A549 (cell line): ENCODE measurements around the gene GCNT2. TPM values are rescaled to one million over a fixed set of nuclear protein-coding genes. Genes with fewer than 3 reads are reported as not detected.

Source experiments
- ATAC-seq, 2 experiments: fragments of 200-7000 bp in 1 of 2; fragments of >200 bp in 1 of 2; cut with Nextera tagmentation in 1 of 2; cut with Tn5 transposase in 1 of 2; 3 replicates each; pipeline versions ENCODE4 v1.8.0 to v1.9.1; 2018 to 2020; ENCODE audit warnings: mild to moderate bottlenecking in 1 of 2, moderate library complexity in 1 of 2
- CTCF ChIA-PET: fragments of 300-600 bp; sonication (Branson Sonifier 250); formaldehyde crosslinking; extraction: SDS; loops from one replicate; lab custom pipeline; 2021; ENCODE audit warnings: antibody characterized with exemption, inconsistent platforms; lab: Yijun Ruan, JAX
- POLR2A ChIA-PET: fragments of 350-600 bp; formaldehyde crosslinking; extraction: SDS; loops from one replicate; lab custom pipeline; 2021; ENCODE audit warnings: antibody characterized with exemption, inconsistent platforms; lab: Yijun Ruan, JAX
- DNase-seq, 2 experiments: peaks; one replicate each; pipeline versions ENCODE4 v3.0.0 to v3.0.0-alpha.2; 2011 to 2016; ENCODE audit warnings: low read depth in 1 of 2, low spot score in 1 of 2
- FAIRE-seq: peaks from 2 replicates; lab custom pipeline; 2011; peaks lifted over from hg19 to GRCh38; lab: Jason Lieb, UNC
- H3K27ac ChIP-seq, 2 experiments: fragments of >200 bp; sonication (Bioruptor Twin); formaldehyde crosslinking; 3 replicates each; pipeline ENCODE4 v1.5.1; 2016 to 2017
- H3K4me1 ChIP-seq: fragments of >200 bp; sonication (Bioruptor Twin); formaldehyde crosslinking; 3 replicates; pipeline ENCODE4 v1.6.1; 2016
- H3K4me2 ChIP-seq: fragments of >200 bp; sonication (Bioruptor Twin); formaldehyde crosslinking; 3 replicates; pipeline ENCODE4 v1.6.1; 2016
- H3K4me3 ChIP-seq: fragments of >200 bp; sonication (Bioruptor Twin); formaldehyde crosslinking; 3 replicates; pipeline ENCODE4 v1.5.1; 2016
- H3K9me3 ChIP-seq: fragments of >200 bp; sonication (Bioruptor Twin); formaldehyde crosslinking; 3 replicates; pipeline ENCODE4 v1.6.1; 2016
- CBX8 ChIP-seq: fragments of 200-600 bp; sonication (generic); IDR thresholded peaks from 2 replicates; pipeline ENCODE4 v1.6.1; 2016
- CHD4 ChIP-seq: fragments of 200-600 bp; sonication (generic); IDR thresholded peaks from 2 replicates; pipeline ENCODE4 v1.6.1; 2016; ENCODE audit warnings: antibody characterized with exemption, mild to moderate bottlenecking, borderline replicate concordance
- ELK1 ChIP-seq: fragments of 150-350 bp; IDR thresholded peaks from 2 replicates; pipeline ENCODE4 v1.6.1; 2014; ENCODE audit warnings: low read depth, mild to moderate bottlenecking, low read length
- EP300 ChIP-seq, 2 experiments: fragments of >200 bp; sonication (Bioruptor Twin); formaldehyde crosslinking; IDR thresholded peaks; 2 replicates in 1 of 2; 3 replicates in 1 of 2; pipeline ENCODE4 v1.6.1; 2016 to 2017
- FOSB ChIP-seq: fragments of 250-450 bp; sonication (Bioruptor Pico); IDR thresholded peaks from 2 replicates; pipeline ENCODE4 v1.5.0; 2020; ENCODE audit warnings: mild to moderate bottlenecking, moderate library complexity
- GATA3 ChIP-seq: IDR thresholded peaks from 2 replicates; pipeline ENCODE4 v1.6.1; 2012; ENCODE audit warnings: borderline replicate concordance
- HDAC2 ChIP-seq: fragments of 200-600 bp; sonication (generic); IDR thresholded peaks from 2 replicates; pipeline ENCODE4 v1.6.1; 2016
- HEYL ChIP-seq: fragments of 250-450 bp; sonication (Bioruptor Pico); IDR thresholded peaks from 2 replicates; pipeline ENCODE4 v1.8.0; 2021; ENCODE audit warnings: mild to moderate bottlenecking, moderate library complexity
- HOXB5 ChIP-seq: fragments of 250-450 bp; sonication (Bioruptor Pico); IDR thresholded peaks from 2 replicates; pipeline ENCODE4 v1.5.0; 2020; ENCODE audit warnings: mild to moderate bottlenecking, moderate library complexity
- JUNB ChIP-seq: fragments of >200 bp; sonication (Bioruptor Twin); formaldehyde crosslinking; IDR thresholded peaks from 2 replicates; pipeline ENCODE4 v1.6.1; 2016
- NPAS2 ChIP-seq: fragments of 250-450 bp; sonication (Bioruptor Pico); IDR thresholded peaks from 2 replicates; pipeline ENCODE4 v1.8.0; 2022; ENCODE audit warnings: mild to moderate bottlenecking, moderate library complexity, borderline replicate concordance
- PHF8 ChIP-seq: fragments of 200-600 bp; sonication (generic); IDR thresholded peaks from 2 replicates; pipeline ENCODE4 v1.6.1; 2016; ENCODE audit warnings: low read depth, mild to moderate bottlenecking, antibody characterized with exemption, moderate library complexity, borderline replicate concordance
- POLR2AphosphoS2 ChIP-seq: conservative IDR thresholded peaks from 2 replicates; pipeline ENCODE4 v1.6.1; 2012; ENCODE audit warnings: low read length, improper control_type of control experiment, inconsistent platforms
- RAD21 ChIP-seq, 2 experiments: fragments of >200 bp in 1 of 2; sonication (Bioruptor Twin) in 1 of 2; formaldehyde crosslinking in 1 of 2; IDR thresholded peaks in 1 of 2; conservative IDR thresholded peaks in 1 of 2; 2 replicates in 1 of 2; 3 replicates in 1 of 2; pipeline ENCODE4 v1.6.1; 2012 to 2018; ENCODE audit warnings: inconsistent platforms in 1 of 2
- RNF2 ChIP-seq: fragments of 200-600 bp; sonication (generic); IDR thresholded peaks from 2 replicates; pipeline ENCODE4 v1.6.1; 2016; ENCODE audit warnings: low read depth, mild to moderate bottlenecking, antibody characterized with exemption, moderate library complexity, borderline replicate concordance
- SMC3 ChIP-seq: fragments of >200 bp; sonication (Bioruptor Twin); formaldehyde crosslinking; IDR thresholded peaks from 3 replicates; pipeline ENCODE4 v1.6.1; 2018; ENCODE audit warnings: inconsistent platforms
- SREBF2 ChIP-seq: fragments of 450-650 bp; IDR thresholded peaks from 2 replicates; pipeline ENCODE4 v1.6.1; 2014; ENCODE audit warnings: mild to moderate bottlenecking, moderate library complexity
- ZFP36 ChIP-seq: fragments of 450-650 bp; IDR thresholded peaks from 2 replicates; pipeline ENCODE4 v1.6.1; 2014; ENCODE audit warnings: borderline replicate concordance; ENCODE audit not compliant: partially characterized antibody
- WGBS: methylation state at CpG from one replicate; pipeline ENCODE4 v1.1.6; 2017; ENCODE audit errors: missing lambda C conversion rate; 5-methylcytosine and 5-hydroxymethylcytosine counted together
- polyA plus RNA-seq, 4 experiments: library from polyadenylated mRNA; depleted of rRNA in 3 of 4; stranded (reverse); fragments of >200 nt; fragmentation: RNase III in 1 of 4; extraction: RNeasy Plus Mini Kit Qiagen cat#74134 plus additional on column Dnase treatment in 1 of 4; gene quantifications; 2 replicates in 3 of 4; 3 replicates in 1 of 4; pipeline ENCODE4 v1.2.3, GENCODE V29; 2011 to 2017
- TF ChIP-seq, protein P1 (sequence below): IDR thresholded peaks from 2 replicates; pipeline ENCODE4 v1.6.1; 2012
- TF ChIP-seq, protein P2 (sequence below): IDR thresholded peaks from 2 replicates; pipeline ENCODE4 v1.6.1; 2012; ENCODE audit warnings: low read depth, borderline replicate concordance
- TF ChIP-seq, protein P3 (sequence below): fragments of >200 bp; sonication (Bioruptor Twin); formaldehyde crosslinking; IDR thresholded peaks from 2 replicates; pipeline ENCODE4 v1.6.1; 2016
- TF ChIP-seq, protein P4 (sequence below): IDR thresholded peaks from 2 replicates; pipeline ENCODE4 v1.6.1; 2012

GCNT2 gene
- polyA plus RNA-seq, 2 of the 4 experiments (the other 2 are of a cell fraction): 19.4 to 24.3 TPM

DNA sequence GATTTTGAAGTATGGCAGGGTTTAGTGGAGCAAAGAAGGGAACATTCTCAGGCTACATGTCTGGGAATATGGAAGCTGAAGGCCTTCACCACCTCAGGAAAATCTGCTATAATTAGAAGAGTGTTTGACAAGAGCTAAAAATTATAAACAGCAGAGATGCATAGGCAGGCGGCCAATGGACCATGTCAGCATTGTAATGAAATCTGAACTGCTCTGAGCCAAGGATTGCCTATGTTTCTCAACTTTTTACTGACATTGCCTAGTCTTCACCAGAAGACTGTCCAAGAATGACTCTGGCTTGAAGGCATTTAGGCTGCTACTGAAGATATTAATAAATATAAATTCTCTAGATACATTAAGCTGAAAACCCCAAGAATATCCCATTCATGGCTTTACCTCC is 89.1 kb downstream of the GCNT2 start (continued):
- TF ChIP-seq EP300 (IDR thresholded peaks at IDR 0.05): no peak
- TF ChIP-seq ELK1: no peak
- TF ChIP-seq, protein P1, sequence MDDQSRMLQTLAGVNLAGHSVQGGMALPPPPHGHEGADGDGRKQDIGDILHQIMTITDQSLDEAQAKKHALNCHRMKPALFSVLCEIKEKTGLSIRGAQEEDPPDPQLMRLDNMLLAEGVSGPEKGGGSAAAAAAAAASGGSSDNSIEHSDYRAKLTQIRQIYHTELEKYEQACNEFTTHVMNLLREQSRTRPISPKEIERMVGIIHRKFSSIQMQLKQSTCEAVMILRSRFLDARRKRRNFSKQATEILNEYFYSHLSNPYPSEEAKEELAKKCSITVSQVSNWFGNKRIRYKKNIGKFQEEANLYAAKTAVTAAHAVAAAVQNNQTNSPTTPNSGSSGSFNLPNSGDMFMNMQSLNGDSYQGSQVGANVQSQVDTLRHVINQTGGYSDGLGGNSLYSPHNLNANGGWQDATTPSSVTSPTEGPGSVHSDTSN: no peak
- no peak for TF ChIP-seq RNF2
- no peak for TF ChIP-seq HOXB5
- TF ChIP-seq RAD21 (conservative IDR thresholded peaks at IDR 0.05 in 1 of 2, IDR thresholded peaks at IDR 0.05 in 1 of 2): no peak

DNA sequence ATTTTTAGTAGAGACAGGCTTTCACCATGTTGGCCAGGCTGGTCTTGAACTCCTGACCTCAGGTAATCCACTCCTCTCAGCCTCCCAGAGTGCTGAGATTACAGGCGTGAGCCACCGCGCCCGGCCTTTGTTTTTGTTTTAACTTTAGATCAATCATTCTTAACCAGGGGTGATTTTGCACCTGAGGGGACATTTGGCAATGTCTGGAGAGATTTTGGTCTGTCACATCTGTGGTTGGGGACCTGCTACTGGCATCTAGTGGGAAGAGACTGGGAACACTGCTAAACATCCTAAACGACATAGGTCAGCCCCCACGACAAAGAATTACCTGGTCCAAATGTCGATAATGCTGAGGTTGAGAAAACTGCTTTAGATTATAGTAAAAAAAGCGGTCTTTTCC is 91.0 kb downstream of the GCNT2 start:
- 93% methylated on average over 8 of the region's 8 CpGs for WGBS
- no peak overlapping the region for H3K4me3 ChIP-seq
- TF ChIP-seq, protein P1: no peak
- TF ChIP-seq HDAC2: no peak
- TF ChIP-seq, protein P2, sequence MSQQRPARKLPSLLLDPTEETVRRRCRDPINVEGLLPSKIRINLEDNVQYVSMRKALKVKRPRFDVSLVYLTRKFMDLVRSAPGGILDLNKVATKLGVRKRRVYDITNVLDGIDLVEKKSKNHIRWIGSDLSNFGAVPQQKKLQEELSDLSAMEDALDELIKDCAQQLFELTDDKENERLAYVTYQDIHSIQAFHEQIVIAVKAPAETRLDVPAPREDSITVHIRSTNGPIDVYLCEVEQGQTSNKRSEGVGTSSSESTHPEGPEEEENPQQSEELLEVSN: no peak
- TF ChIP-seq CBX8: no peak
- no peak for TF ChIP-seq SMC3
- TF ChIP-seq, protein P3, sequence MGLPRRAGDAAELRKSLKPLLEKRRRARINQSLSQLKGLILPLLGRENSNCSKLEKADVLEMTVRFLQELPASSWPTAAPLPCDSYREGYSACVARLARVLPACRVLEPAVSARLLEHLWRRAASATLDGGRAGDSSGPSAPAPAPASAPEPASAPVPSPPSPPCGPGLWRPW: no peak
- no peak for TF ChIP-seq HEYL (CRISPR knock-in tag)
- TF ChIP-seq, protein P4, sequence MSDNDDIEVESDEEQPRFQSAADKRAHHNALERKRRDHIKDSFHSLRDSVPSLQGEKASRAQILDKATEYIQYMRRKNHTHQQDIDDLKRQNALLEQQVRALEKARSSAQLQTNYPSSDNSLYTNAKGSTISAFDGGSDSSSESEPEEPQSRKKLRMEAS: no peak
- no peak for TF ChIP-seq NPAS2 (CRISPR knock-in tag)
- TF ChIP-seq PHF8: no peak
- no peak for TF ChIP-seq POLR2AphosphoS2
- no peak for TF ChIP-seq ZFP36
- TF ChIP-seq HOXB5: no peak
- TF ChIP-seq SREBF2: no peak
- no peak for TF ChIP-seq JUNB
- TF ChIP-seq FOSB (CRISPR knock-in tag): no peak
- H3K9me3 ChIP-seq: no peaks in the 10 kb centered on the region
- ATAC-seq (no peak), DNase-seq (no peak), FAIRE-seq (no peak)
- CTCF ChIA-PET: no interaction called here
- POLR2A ChIA-PET: no interaction called here
- H3K4me2 ChIP-seq: no peak overlapping the region
- no peak overlapping the region for H3K27ac ChIP-seq
- peaks cover 11% of the 10 kb centered on the region; the same call in 1 of the 3 replicates for H3K4me1 ChIP-seq

DNA sequence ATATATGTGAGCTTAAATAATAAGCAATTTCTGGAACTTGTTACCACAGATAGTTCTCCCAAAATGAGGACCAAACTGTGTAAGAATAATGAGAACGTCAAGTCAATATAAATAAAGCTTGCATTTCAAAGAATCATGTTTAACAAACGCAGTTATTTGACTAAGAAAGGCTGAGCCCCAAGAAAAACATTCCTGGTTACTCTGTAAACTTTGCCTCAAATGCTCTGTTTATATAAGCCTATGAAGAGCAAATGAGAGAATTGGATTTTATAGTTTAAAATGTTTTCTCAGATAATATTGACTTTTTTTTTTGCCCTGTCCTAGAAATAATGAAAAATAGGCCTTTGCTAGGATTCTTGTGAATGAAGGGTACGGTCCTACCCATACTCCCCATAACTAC is 91.9 kb downstream of the GCNT2 start:
- 16% methylated on average over 3 of the region's 3 CpGs for WGBS
- no peak overlapping the region for H3K4me3 ChIP-seq
- TF ChIP-seq GATA3 (0 out of 2 replicates have a peak, but pooled peaks have one; percentile 38), CHD4 (no peak)
- FAIRE-seq: no peak
- ChIA-PET CTCF (interaction anchor here (0.8 kb wide), 1 partner anchor 19 kb away, joined by 3 read pairs; no protein-coding TSS in a partner anchor), POLR2A (no interaction called here)
- ATAC-seq: peak in 1 of 2 experiments; percentile 42; a peak in 2 of 6 replicates
- no peak overlapping the region for H3K27ac ChIP-seq
- peaks cover 11% of the 10 kb centered on the region; the same call in 1 of the 3 replicates for H3K4me1 ChIP-seq
- H3K9me3 ChIP-seq: no peaks in the 10 kb centered on the region
- DNase-seq: peak in 1 of 2 experiments; percentile 9
- no peak overlapping the region; the same call in 2 of the 3 replicates for H3K4me2 ChIP-seq
